Upper lobe of right lung (tissue), 1 donor: ENCODE results near the gene FASTKD2. TPM values are rescaled to one million over a fixed set of nuclear protein-coding genes. Genes with fewer than 3 reads are reported as not detected.
"Not testable (repeated sequence)": the region's sequence is repeated elsewhere in the genome, so short reads cannot be mapped to it uniquely, and the experiment has no call there.

Experiments
- ATAC-seq: fragments of 200-7000 bp; cut with Tn5 transposase; one replicate; pipeline ENCODE4 v1.9.1; 2020; ENCODE audit warnings: mild to moderate bottlenecking, moderate library complexity
- DNase-seq: peaks from one replicate; pipeline ENCODE4 v3.0.0-alpha.2; 2020
- H3K27ac ChIP-seq: fragments of 200-600 bp; one replicate; pipeline ENCODE4 v1.8.0; 2022
- H3K27me3 ChIP-seq: fragments of 200-600 bp; one replicate; pipeline ENCODE4 v1.8.0; 2022; ENCODE audit warnings: mild to moderate bottlenecking
- H3K36me3 ChIP-seq: fragments of 200-600 bp; one replicate; pipeline ENCODE4 v1.8.0; 2022
- H3K4me1 ChIP-seq: fragments of 200-600 bp; one replicate; pipeline ENCODE4 v1.8.0; 2022
- H3K4me3 ChIP-seq: fragments of 200-600 bp; one replicate; pipeline ENCODE4 v1.8.0; 2022; ENCODE audit warnings: mild to moderate bottlenecking
- H3K9me3 ChIP-seq: fragments of 200-600 bp; one replicate; pipeline ENCODE4 v1.8.0; 2022
- CTCF ChIP-seq: fragments of 200-600 bp; IDR thresholded peaks from one replicate; pipeline ENCODE4 v1.8.0; 2022; ENCODE audit warnings: antibody characterized with exemption
- intact Hi-C: fragments of 100-400 bp; cut with DNase I; formaldehyde crosslinking; loops from one replicate; pipeline ENCODE4 v1.11.0; 2022
- total RNA-seq: library from RNA; stranded (reverse); fragmentation: NEBNext Ultra II Directional; extraction: Animal tissue kit (Norgen Biotek cat#: 25700); gene quantifications from one replicate; pipeline ENCODE4 v1.2.1, GENCODE V29; 2021
- donor health status: DM: no; HTN: yes; CAD: no; lungs with severe emphysema.

Gene FASTKD2
- total RNA-seq, 1 donor from 2014 or later, result 19.7 TPM

DNA sequence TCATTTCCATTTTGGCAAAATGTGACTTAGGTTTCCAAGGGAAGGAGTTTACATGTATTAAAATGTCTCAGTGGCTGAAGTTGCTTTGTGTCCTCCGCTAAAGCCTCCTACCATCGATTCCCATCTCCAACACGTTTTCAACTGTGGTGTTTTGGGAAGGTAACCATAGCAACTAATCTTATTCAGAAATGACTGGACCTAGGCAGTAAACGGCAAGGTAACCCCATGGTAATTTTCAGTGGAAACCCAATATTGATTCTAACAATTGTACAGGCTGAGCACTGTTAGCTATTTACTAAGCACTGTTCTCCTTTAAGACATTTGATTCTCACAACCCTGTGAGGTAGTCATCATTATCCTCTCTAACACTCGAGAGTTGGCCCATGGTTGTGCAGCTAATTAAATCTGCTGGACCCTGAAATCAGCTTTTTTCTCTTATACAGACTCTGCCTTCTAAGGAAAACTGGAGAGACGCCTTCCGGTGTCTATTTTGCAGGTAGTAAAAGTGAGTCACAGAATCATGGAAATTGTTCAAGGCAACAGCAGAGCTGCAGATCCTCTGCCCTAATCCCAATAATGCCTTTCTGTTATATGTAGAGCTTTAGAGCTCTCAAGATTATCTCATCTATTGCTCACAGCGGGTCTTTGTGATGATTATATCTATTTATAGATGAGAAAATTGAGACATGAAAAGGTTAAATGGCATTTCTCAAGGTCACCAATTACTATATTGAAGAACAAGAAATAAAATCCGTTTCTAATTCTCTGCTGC is 36.2 kb downstream of the FASTKD2 start:
- Histone ChIP-seq H3K27ac (no peak overlapping the region), H3K9me3 (no peaks in the 10 kb centered on the region), H3K4me1 (peaks cover 17% of the 10 kb centered on the region), H3K27me3 (no peaks in the 10 kb centered on the region), H3K4me3 (no peak overlapping the region), H3K36me3 (no peaks in the 10 kb centered on the region)
- no peak for ATAC-seq
- intact Hi-C loops, result no loop called here
- no peak for TF ChIP-seq CTCF
- DNase-seq, result no peak

- DNase-seq, result no peak
- intact Hi-C loops, result no loop called here
- H3K27me3 ChIP-seq, result no peaks in the 10 kb centered on the region
These were observed 37.5 kb downstream of the FASTKD2 start for GRCh38 chr2:206802654-206803514.

DNA sequence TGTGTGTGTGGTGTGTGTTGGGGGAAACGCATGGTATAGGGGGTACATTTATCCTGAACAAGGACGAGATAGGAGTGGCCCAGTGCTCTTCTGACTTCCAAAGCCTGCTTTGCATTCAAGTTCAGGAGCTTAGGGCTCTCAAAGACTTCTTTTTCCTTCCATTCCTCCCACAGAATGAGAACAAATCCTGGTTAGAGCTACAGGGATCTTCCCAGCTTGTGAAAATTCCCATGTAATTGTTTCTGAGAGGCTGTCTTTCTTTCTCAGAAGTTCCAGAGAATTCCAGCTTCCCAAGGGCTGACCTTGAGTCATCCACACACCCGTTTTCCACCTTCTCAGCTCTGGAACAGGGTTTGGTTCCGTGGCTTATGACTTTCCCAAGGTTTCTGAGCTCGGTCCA is 38.9 kb downstream of the FASTKD2 start:
- intact Hi-C loops, result no loop called here
- peaks cover 6% of the 10 kb centered on the region for H3K4me1 ChIP-seq

More at GRCh38 chr2:206802654-206803514, 37.5 kb downstream of the FASTKD2 start:
- no peak for ATAC-seq
- Histone ChIP-seq H3K9me3 (no peaks in the 10 kb centered on the region), H3K4me1 (peaks cover 11% of the 10 kb centered on the region), H3K27ac (no peak overlapping the region), H3K4me3 (no peak overlapping the region), H3K36me3 (no peaks in the 10 kb centered on the region)
- TF ChIP-seq CTCF, result no peak

GRCh38 chr2:206805887-206806607 is 40.6 kb downstream of the FASTKD2 start:
- Histone ChIP-seq H3K4me3 (no peak overlapping the region), H3K27ac (no peak overlapping the region), H3K4me1 (peaks cover under 1% of the 10 kb centered on the region), H3K9me3 (no peaks in the 10 kb centered on the region), H3K27me3 (no peaks in the 10 kb centered on the region), H3K36me3 (no peaks in the 10 kb centered on the region)
- ATAC-seq (no peak), DNase-seq (no peak)
- intact Hi-C loops, result no loop called here
- no peak for TF ChIP-seq CTCF

More for the DNA sequence above, 38.9 kb downstream of the FASTKD2 start:
- no peak overlapping the region for H3K4me3 ChIP-seq
- H3K27ac ChIP-seq, result no peak overlapping the region
- H3K27me3 ChIP-seq, result no peaks in the 10 kb centered on the region
- TF ChIP-seq CTCF, result no peak
- DNase-seq (no peak), ATAC-seq (no peak)
- no peaks in the 10 kb centered on the region for H3K9me3 ChIP-seq
- H3K36me3 ChIP-seq, result no peaks in the 10 kb centered on the region

DNA sequence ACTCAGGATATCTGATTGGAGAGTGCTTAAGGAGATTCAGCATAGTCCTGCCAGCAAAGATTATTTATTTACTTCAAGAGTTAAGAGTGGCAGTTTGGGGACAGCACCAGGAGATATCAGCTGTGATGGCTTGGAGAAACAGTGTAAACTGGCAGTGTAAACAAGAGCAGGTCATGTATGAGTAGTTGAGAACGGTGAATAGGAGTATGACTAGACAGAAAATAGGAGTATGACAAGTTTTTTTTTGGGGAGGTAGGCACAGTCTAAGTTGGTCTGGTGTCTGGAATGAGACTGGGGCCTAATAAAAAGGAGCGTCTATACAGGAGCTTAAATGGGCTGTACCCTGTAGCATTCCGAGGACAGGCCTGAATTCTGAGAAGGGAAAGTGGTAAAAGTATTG is 42.2 kb downstream of the FASTKD2 start:
- H3K4me1 ChIP-seq, H3K9me3 ChIP-seq, intact Hi-C loops, H3K27ac ChIP-seq, H3K36me3 ChIP-seq, ATAC-seq, H3K27me3 ChIP-seq, H3K4me3 ChIP-seq, DNase-seq: not testable (repeated sequence)

- not testable (repeated sequence) for H3K9me3 ChIP-seq, H3K27me3 ChIP-seq, H3K4me3 ChIP-seq, H3K27ac ChIP-seq, DNase-seq, ATAC-seq, H3K36me3 ChIP-seq, H3K4me1 ChIP-seq
- intact Hi-C loops, result loop anchor here (10.0 kb wide), 1 partner anchor 662 kb away; no protein-coding TSS in a partner anchor
These were observed 47.1 kb downstream of the FASTKD2 start for GRCh38 chr2:206812471-206812870.
